Measurements from ENCODE around the gene CPS1. TPM values are rescaled to one million over a fixed set of nuclear protein-coding genes. Genes with fewer than 3 reads are reported as not detected.

CPS1 gene
- total and polyA plus RNA-seq, 2 of the 4 experiments (the other 2 are of a cell fraction): 5.4 to 20.1 TPM

DNA sequence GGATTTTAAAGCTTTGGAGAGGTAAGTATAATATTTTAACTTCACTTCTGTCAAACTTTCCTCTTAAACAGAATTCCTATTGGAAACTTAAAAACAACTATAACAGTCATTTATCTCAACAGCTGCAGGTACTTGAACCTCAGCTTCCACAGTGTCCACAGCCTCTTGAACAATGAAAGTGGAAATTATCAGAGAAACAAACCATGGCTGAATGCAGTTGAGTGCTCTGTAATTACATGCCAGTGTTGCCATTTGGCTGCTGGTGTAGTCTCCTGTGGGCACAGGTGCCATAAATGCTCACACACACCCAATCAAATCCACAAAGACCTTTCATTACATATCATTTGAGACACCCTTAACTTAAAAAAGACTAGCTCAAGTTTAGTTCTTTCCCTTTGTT, 125.1 kb downstream of the CPS1 start:
- no peak overlapping the region for H4K8ac ChIP-seq (ENCODE audit: low read depth in 2 of 2, low read length in 2 of 2)
- H3K9me1 ChIP-seq (ENCODE audit: insufficient read depth, low read length): no peaks in the 10 kb centered on the region
- intact Hi-C loops (cut with micrococcal nuclease): loop anchor here (5.0 kb wide), 1 partner anchor 1531 kb away; no protein-coding TSS in a partner anchor
- H3K14ac ChIP-seq (replicated peaks; ENCODE audit: low read depth, low read length): no peak overlapping the region
- no peak for ATAC-seq (ENCODE audit: low read depth)
- H2BK15ac ChIP-seq (ENCODE audit: low read depth, low read length): no peak overlapping the region
- no peak overlapping the region for H3K18ac ChIP-seq (ENCODE audit: low read depth, low read length)
- H3K36me3 ChIP-seq (ENCODE audit: control insufficient read depth, insufficient read depth, low read length): no peaks in the 10 kb centered on the region
- no peak overlapping the region for H3K4me3 ChIP-seq (ENCODE audit: insufficient read depth, low read depth, low read length)
- no peak overlapping the region for H3K56ac ChIP-seq (ENCODE audit: extremely low read depth, insufficient read depth, low read length)
- in situ Hi-C loops (cut with MboI; ENCODE audit: low sequenced_read_pairs): no loop called here
- no peak overlapping the region for H3K4ac ChIP-seq (ENCODE audit: low read depth, low read length)
- H2AFZ ChIP-seq (replicated peaks; ENCODE audit: low read length, poor library complexity): no peak overlapping the region
- no peak for DNase-seq
- no peaks in the 10 kb centered on the region for H3K4me1 ChIP-seq (ENCODE audit: control insufficient read depth, insufficient read depth, low read length)
- no peak for TF ChIP-seq CEBPB (IDR thresholded peaks at IDR 0.05; ENCODE audit: low read depth, low read length)
- no peak for TF ChIP-seq CHD1 (IDR thresholded peaks at IDR 0.05; ENCODE audit: low read depth, low read length)
- no peak for TF ChIP-seq BHLHE40 (IDR thresholded peaks at IDR 0.05; ENCODE audit: low read depth, low read length)
- H4K20me1 ChIP-seq (ENCODE audit: insufficient read depth, low read length): no peaks in the 10 kb centered on the region
- H3K27ac ChIP-seq (ENCODE audit: insufficient read depth, low read length): no peak overlapping the region
- no peak overlapping the region for H2AK9ac ChIP-seq (replicated peaks; ENCODE audit: low read depth, low read length, poor library complexity)
- POLR2A ChIA-PET (ENCODE audit: unreplicated experiment): no interaction called here
- no TSS peak for BruUV-seq (replicated peaks)
- no peaks in the 10 kb centered on the region for H3K9me3 ChIP-seq (ENCODE audit: control insufficient read depth, insufficient read depth, low read length)
- no peaks in the 10 kb centered on the region for H3K79me1 ChIP-seq (ENCODE audit: low read depth in 1 of 2, low read length in 2 of 2)
- H2AK5ac ChIP-seq (ENCODE audit: low read depth, low read length): no peak overlapping the region
- H3K27me3 ChIP-seq (ENCODE audit: control insufficient read depth, insufficient read depth, low read length): no peaks in the 10 kb centered on the region
- dilution Hi-C loops (cut with HindIII; ENCODE audit: low sequenced_read_pairs, unreplicated experiment): no loop called here
- no peak overlapping the region for H2BK20ac ChIP-seq (ENCODE audit: low read depth, low read length)
- no peak overlapping the region for H3K9ac ChIP-seq (ENCODE audit: low read depth, low read length)
- H4K5ac ChIP-seq (ENCODE audit: low read depth, low read length): no peak overlapping the region
- H4K91ac ChIP-seq (ENCODE audit: insufficient read depth, low read depth, low read length): no peak overlapping the region
- no peak overlapping the region for H2BK120ac ChIP-seq (ENCODE audit: low read depth, low read length)
- CTCF ChIA-PET: no interaction called here
- no peak overlapping the region for H2BK5ac ChIP-seq (ENCODE audit: low read depth, low read length, poor library complexity, severe bottlenecking)
- no peak overlapping the region for H3K23ac ChIP-seq (ENCODE audit: low read depth, low read length)
- no peak overlapping the region for H3K4me2 ChIP-seq (ENCODE audit: low read depth, low read length)

Measured in IMR-90 (cell line).